PC-9 (cell line): Measurements from ENCODE around the gene NF1.

Source experiments
- CTCF ChIP-seq: fragments of 200-600 bp; sonication (generic); conservative IDR thresholded peaks from 2 replicates; pipeline ENCODE4 v1.6.1; 2017; ENCODE audit warnings: mixed run types, antibody characterized with exemption, mild to moderate bottlenecking, moderate library complexity
- EZH2 ChIP-seq: fragments of 200-600 bp; sonication (generic); IDR thresholded peaks from 2 replicates; pipeline ENCODE4 v1.8.0; 2017; ENCODE audit warnings: antibody characterized with exemption, low read depth

GRCh38 chr17:31148205-31148604 lies 53.4 kb downstream of the NF1 start:
- TF ChIP-seq CTCF (no peak), EZH2 (no peak)
